T-cell (primary cell): ENCODE results near the gene LAMA5. TPM values are rescaled to one million over a fixed set of nuclear protein-coding genes. Genes with fewer than 3 reads are reported as not detected.

Source experiments
- ATAC-seq, 4 experiments: fragments of 200-7000 bp in 3 of 4; fragments of 150-1000 bp in 1 of 4; cut with Tn5 transposase; replicated peaks in 1 of 4; 1 replicate in 3 of 4; 2 replicates in 1 of 4; pipeline ENCODE4 v1.10.0; 2021; ENCODE audit warnings: moderate library complexity in 3 of 4, mild to moderate bottlenecking in 2 of 4, moderate number of reproducible peaks in 1 of 4
- CTCF ChIA-PET, 2 donors: fragments of 300-600 bp; sonication (Branson Sonifier 250); formaldehyde crosslinking; loops; one replicate each; lab custom pipeline; 2022; ENCODE audit warnings: antibody characterized with exemption in 2 of 2; lab: Charles Lee
- POLR2A ChIA-PET, 2 donors: fragments of 300-600 bp; sonication (Branson Sonifier 250); formaldehyde crosslinking; loops; one replicate each; lab custom pipeline; 2022; ENCODE audit warnings: antibody characterized with exemption in 2 of 2; lab: Charles Lee
- DNase-seq, 35 experiments: peaks; one replicate each; pipeline versions ENCODE4 v3.0.0 to v3.0.0-alpha.2; 2013 to 2023
- H3K27ac ChIP-seq: one replicate; pipeline ENCODE4 v1.5.1; 2013; ENCODE audit warnings: low read length
- H3K27me3 ChIP-seq, 2 experiments: replicated peaks in 1 of 2; 1 replicate in 1 of 2; 2 replicates in 1 of 2; pipeline versions ENCODE4 v1.6.1 to v1.7.0; 2013; ENCODE audit warnings: low read length in 1 of 2, mixed read lengths in 1 of 2; ENCODE audit not compliant: control insufficient read depth in 2 of 2, insufficient read depth in 2 of 2; ENCODE audit errors: extremely low read depth in 1 of 2
- H3K36me3 ChIP-seq, 2 donors: 1 replicate in 1 of 2; 2 replicates in 1 of 2; pipeline versions ENCODE4 v1.6.1 to v1.7.0; 2013; ENCODE audit warnings: low read length in 1 of 2; ENCODE audit not compliant: control insufficient read depth in 2 of 2, insufficient read depth in 1 of 2; ENCODE audit errors: extremely low read depth in 1 of 2
- H3K4me1 ChIP-seq, 2 experiments: 1 replicate in 1 of 2; 2 replicates in 1 of 2; pipeline versions ENCODE4 v1.6.1 to v1.7.0; 2013; ENCODE audit warnings: low read length in 2 of 2, mixed read lengths in 1 of 2; ENCODE audit not compliant: insufficient read depth in 2 of 2, control insufficient read depth in 1 of 2; ENCODE audit errors: extremely low read depth in 1 of 2
- H3K4me3 ChIP-seq, 2 donors: 1 replicate in 1 of 2; 2 replicates in 1 of 2; pipeline versions ENCODE4 v1.5.1 to v1.7.0; 2013; ENCODE audit warnings: mild to moderate bottlenecking in 2 of 2, low read length in 1 of 2, moderate library complexity in 1 of 2; ENCODE audit not compliant: control insufficient read depth in 1 of 2; ENCODE audit errors: extremely low read depth in 1 of 2
- H3K9me3 ChIP-seq: 2 replicates; pipeline ENCODE4 v1.7.0; 2013
- H3K27ac Mint-ChIP-seq, 2 donors: one replicate each; pipeline ENCODE4 v1.8.0; 2020 to 2021; ENCODE audit warnings: mild to moderate bottlenecking in 2 of 2, mixed read lengths in 2 of 2
- H3K27me3 Mint-ChIP-seq, 2 donors: one replicate each; pipeline ENCODE4 v1.8.0; 2021 to 2022; ENCODE audit warnings: mixed read lengths in 2 of 2
- H3K36me3 Mint-ChIP-seq: one replicate; pipeline ENCODE4 v1.8.0; 2021; ENCODE audit warnings: mixed read lengths
- H3K4me1 Mint-ChIP-seq, 3 donors: one replicate each; pipeline ENCODE4 v1.8.0; 2020 to 2022; ENCODE audit warnings: mixed read lengths in 3 of 3, mild to moderate bottlenecking in 1 of 3
- H3K4me3 Mint-ChIP-seq, 3 donors: one replicate each; pipeline ENCODE4 v1.8.0; 2020 to 2022; ENCODE audit warnings: mild to moderate bottlenecking in 3 of 3, mixed read lengths in 3 of 3, moderate library complexity in 3 of 3
- H3K9me3 Mint-ChIP-seq, 3 donors: one replicate each; pipeline ENCODE4 v1.8.0; 2020 to 2022; ENCODE audit warnings: mixed read lengths in 3 of 3
- WGBS: methylation state at CpG from one replicate; pipeline ENCODE4 v1.1.5; 2013; ENCODE audit warnings: missing lambda C conversion rate; ENCODE audit not compliant: insufficient coverage; 5-methylcytosine and 5-hydroxymethylcytosine counted together
- total RNA-seq, 35 experiments: library from RNA in 6 of 35; stranded (reverse) in 6 of 35; fragments of 120-200 nt in 1 of 35; gene quantifications; one replicate each; pipeline versions ENCODE4 v1.2.1 to v1.2.4 and lab custom pipeline; 2013 to 2026

The LAMA5 gene
- total RNA-seq, 5 donors from 2014 or later (not counting 1 experiment from before 2014, with no cell fraction given): 0.48 to 4.3 (median 3.0) TPM

DNA sequence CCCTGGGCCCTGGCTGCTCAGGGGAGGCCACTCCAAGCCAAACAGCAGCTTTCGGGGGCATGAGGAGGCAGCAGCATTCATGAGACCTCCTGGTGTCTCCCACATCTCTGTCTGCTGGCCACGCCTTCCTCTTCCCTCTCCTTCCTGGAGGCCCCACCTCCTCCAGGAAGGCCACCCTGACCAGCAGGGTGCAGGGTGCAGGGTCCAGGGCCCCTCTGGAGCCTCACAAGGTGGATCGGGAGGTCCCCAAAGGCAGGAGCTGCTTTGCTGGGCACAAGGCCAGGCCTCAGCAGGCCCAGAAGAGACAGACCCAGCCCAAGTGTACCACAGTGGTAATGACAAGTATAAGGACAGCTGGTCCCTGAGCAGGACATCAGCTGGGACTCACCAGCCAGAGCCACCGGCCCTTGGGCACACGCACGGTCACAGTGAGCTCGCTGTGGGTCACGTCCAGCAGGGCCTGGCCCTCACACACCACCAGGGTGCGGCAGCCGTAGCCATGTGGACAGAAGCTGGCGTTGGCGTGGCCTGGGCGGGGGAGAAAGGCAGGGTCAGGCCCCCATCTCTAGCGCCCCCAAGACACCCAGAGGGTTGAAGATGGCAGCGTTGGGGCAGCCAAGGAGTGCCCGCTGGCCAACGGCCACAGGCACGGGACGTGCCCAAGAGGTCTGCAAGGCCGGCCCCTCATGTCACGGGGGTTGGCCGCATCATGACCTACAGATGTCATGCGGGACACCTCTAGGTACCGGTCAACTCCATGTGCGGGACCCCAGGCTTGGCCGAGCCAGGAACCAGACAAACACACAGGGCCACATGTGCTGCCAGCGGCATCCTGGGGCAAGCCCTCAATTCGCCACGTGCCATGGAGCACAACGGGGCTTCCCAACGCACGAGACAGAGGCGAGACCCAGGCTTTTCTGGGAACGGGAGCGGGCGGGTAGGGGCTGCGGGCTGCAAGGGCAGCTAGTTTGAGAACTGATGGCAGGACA is 37.4 kb downstream of the LAMA5 start:
- Histone ChIP-seq H3K4me3 (no peak overlapping the region), H3K27ac (no peak overlapping the region), H3K4me1 (no peaks in the 10 kb centered on the region), H3K9me3 (no peaks in the 10 kb centered on the region), H3K27me3 (peaks cover 0 to 25% of the 10 kb centered on the region in 2 experiments), H3K36me3 (no peaks in the 10 kb centered on the region)
- WGBS: 94% methylated on average over 36 of the region's 37 CpGs
- Mint-ChIP-seq H3K9me3 (no peaks in the 10 kb centered on the region), H3K36me3 (no peaks in the 10 kb centered on the region), H3K4me3 (no peak overlapping the region), H3K4me1 (no peaks in the 10 kb centered on the region), H3K27ac (no peak overlapping the region), H3K27me3 (no peaks in the 10 kb centered on the region)
- ChIA-PET POLR2A (no interaction called here), CTCF (no interaction called here)
- no peak for ATAC-seq
- DNase-seq: no peak

GRCh38 chr20:62328684-62329388 is 38.3 kb downstream of the LAMA5 start:
- H3K27ac Mint-ChIP-seq: no peak overlapping the region
- H3K4me3 ChIP-seq: no peak overlapping the region
- DNase-seq (no peak), ATAC-seq (no peak)
- H3K9me3 ChIP-seq: no peaks in the 10 kb centered on the region
- no peaks in the 10 kb centered on the region for H3K9me3 Mint-ChIP-seq
- H3K27me3 Mint-ChIP-seq: no peaks in the 10 kb centered on the region
- H3K4me1 Mint-ChIP-seq: no peaks in the 10 kb centered on the region
- H3K4me3 Mint-ChIP-seq: no peak overlapping the region
- no peaks in the 10 kb centered on the region for H3K4me1 ChIP-seq
- H3K27me3 ChIP-seq: peaks cover 0 to 18% of the 10 kb centered on the region in 2 experiments
- no peak overlapping the region for H3K27ac ChIP-seq
- CTCF ChIA-PET: no interaction called here
- POLR2A ChIA-PET: no interaction called here
- H3K36me3 ChIP-seq: no peaks in the 10 kb centered on the region
- WGBS: 85% methylated on average over 26 of the region's 26 CpGs
- H3K36me3 Mint-ChIP-seq: no peaks in the 10 kb centered on the region

DNA sequence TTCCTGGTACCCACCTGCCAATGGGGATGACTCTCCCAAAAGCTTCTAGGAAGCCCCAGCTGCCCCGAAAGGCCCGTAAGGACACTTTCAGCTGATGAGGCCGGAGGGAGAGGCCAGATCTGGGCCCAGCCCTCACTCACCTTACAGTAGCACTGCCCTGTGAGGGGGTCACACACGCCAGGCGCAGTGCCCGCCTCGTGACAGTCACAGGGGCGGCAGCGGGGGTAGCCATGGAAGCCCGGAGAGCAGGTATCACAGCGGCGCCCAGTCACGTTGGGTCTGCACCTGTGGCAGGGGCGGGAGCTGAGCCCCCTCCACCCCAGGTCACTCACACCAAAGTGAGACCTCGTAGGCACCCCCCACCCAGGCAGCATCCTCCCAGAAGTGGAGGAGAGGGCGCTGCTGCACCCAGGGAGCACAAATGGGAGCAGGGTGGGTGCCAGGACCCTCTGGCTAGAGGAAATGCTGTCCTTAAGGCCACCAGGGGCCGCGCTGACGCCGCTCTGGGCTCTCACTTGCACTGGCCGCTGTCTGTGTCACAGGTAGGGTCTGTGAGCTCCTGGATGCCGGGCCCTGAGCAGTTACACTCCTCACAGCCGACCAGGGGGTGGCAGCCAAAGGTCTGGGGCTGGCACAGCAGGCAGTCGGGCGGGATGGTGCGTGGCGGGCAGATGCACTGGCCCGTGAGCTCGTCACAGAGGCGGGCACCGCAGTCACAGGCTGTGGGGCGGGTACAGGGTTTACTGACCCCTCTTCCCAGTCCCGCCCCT is 39.2 kb downstream of the LAMA5 start:
- no peak overlapping the region for H3K4me3 Mint-ChIP-seq

GRCh38 chr20:62326959-62327725 is 40.0 kb downstream of the LAMA5 start:
- DNase-seq: no peak
- H3K4me1 Mint-ChIP-seq: no peaks in the 10 kb centered on the region
- no peaks in the 10 kb centered on the region for H3K9me3 Mint-ChIP-seq
- H3K4me3 Mint-ChIP-seq: no peak overlapping the region
- no peaks in the 10 kb centered on the region for H3K36me3 ChIP-seq
- no peak overlapping the region for H3K27ac ChIP-seq
- no peaks in the 10 kb centered on the region for H3K36me3 Mint-ChIP-seq
- no peaks in the 10 kb centered on the region for H3K4me1 ChIP-seq
- H3K9me3 ChIP-seq: no peaks in the 10 kb centered on the region
- H3K27me3 ChIP-seq: peaks cover 0 to 9% of the 10 kb centered on the region in 2 experiments
- no peak overlapping the region for H3K27ac Mint-ChIP-seq
- ChIA-PET CTCF (no interaction called here), POLR2A (no interaction called here)
- 80% methylated on average over 30 of the region's 30 CpGs for WGBS
- H3K4me3 ChIP-seq: no peak overlapping the region
- H3K27me3 Mint-ChIP-seq: no peaks in the 10 kb centered on the region
- ATAC-seq: no peak

More for the DNA sequence above, 39.2 kb downstream of the LAMA5 start:
- no peaks in the 10 kb centered on the region for H3K4me1 Mint-ChIP-seq
- H3K27me3 Mint-ChIP-seq: no peaks in the 10 kb centered on the region
- no peaks in the 10 kb centered on the region for H3K9me3 ChIP-seq
- H3K4me3 ChIP-seq: no peak overlapping the region
- DNase-seq (no peak), ATAC-seq (no peak)
- peaks cover 0 to 14% of the 10 kb centered on the region in 2 experiments for H3K27me3 ChIP-seq
- no peaks in the 10 kb centered on the region for H3K36me3 Mint-ChIP-seq
- H3K27ac Mint-ChIP-seq: no peak overlapping the region
- POLR2A ChIA-PET: no interaction called here
- CTCF ChIA-PET: no interaction called here
- H3K9me3 Mint-ChIP-seq: no peaks in the 10 kb centered on the region
- no peaks in the 10 kb centered on the region for H3K4me1 ChIP-seq
- H3K36me3 ChIP-seq: no peaks in the 10 kb centered on the region
- WGBS: 80% methylated on average over 12 of the region's 33 CpGs
- H3K27ac ChIP-seq: no peak overlapping the region

DNA sequence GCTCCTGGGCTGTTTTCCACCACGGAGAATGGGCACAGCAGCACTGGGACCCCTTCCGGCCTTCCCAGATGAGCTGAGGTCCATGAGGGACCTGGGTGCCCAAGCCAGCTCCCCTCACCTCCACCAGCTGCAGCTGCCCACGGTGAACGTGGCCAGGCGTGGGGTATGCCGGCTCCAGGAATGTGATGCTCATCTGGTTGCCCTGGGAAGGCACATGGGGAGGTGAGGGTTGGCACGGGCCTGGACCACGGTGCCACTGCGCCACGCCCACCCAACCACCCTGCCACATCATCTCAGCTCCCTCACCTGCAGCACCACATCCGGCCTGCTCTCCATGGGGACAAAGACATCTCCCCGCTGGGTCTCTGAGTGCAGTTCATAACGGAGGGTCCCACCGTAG is 40.6 kb downstream of the LAMA5 start:
- WGBS: 81% methylated on average over 9 of the region's 14 CpGs
- Mint-ChIP-seq H3K27ac (no peak overlapping the region), H3K9me3 (no peaks in the 10 kb centered on the region), H3K4me1 (no peaks in the 10 kb centered on the region), H3K4me3 (no peak overlapping the region), H3K36me3 (no peaks in the 10 kb centered on the region), H3K27me3 (no peaks in the 10 kb centered on the region)
- Histone ChIP-seq H3K27me3 (peaks cover 0 to 6% of the 10 kb centered on the region in 2 experiments), H3K4me3 (no peak overlapping the region), H3K9me3 (no peaks in the 10 kb centered on the region), H3K36me3 (no peaks in the 10 kb centered on the region), H3K4me1 (no peaks in the 10 kb centered on the region), H3K27ac (no peak overlapping the region)
- DNase-seq (no peak), ATAC-seq (no peak)
- ChIA-PET POLR2A (no interaction called here), CTCF (no interaction called here)
